WERI-Rb-1 (cell line): ENCODE results near the gene XRCC4.

Experiments used
- DNase-seq: peaks from one replicate; pipeline ENCODE4 v3.0.0-alpha.2; 2020
- H3K27ac ChIP-seq: fragments of 250-450 bp; sonication (Bioruptor Pico); 2 replicates; pipeline ENCODE4 v1.5.1; 2020; ENCODE audit warnings: mild to moderate bottlenecking, moderate library complexity
- H3K27me3 ChIP-seq: fragments of 250-450 bp; sonication (Bioruptor Pico); 2 replicates; pipeline ENCODE4 v1.5.1; 2021; ENCODE audit warnings: mild to moderate bottlenecking, low read depth, moderate library complexity; ENCODE audit not compliant: insufficient read depth, severe bottlenecking
- H3K36me3 ChIP-seq: fragments of 250-450 bp; sonication (Bioruptor Pico); 2 replicates; pipeline ENCODE4 v1.5.1; 2020; ENCODE audit warnings: mild to moderate bottlenecking, moderate library complexity
- H3K4me3 ChIP-seq: 2 replicates; pipeline ENCODE4 v1.5.1; 2011; ENCODE audit warnings: low read depth, mild to moderate bottlenecking, control low read depth, low read length
- H3K9me3 ChIP-seq: fragments of 250-450 bp; sonication (Bioruptor Pico); 2 replicates; pipeline ENCODE4 v1.5.1; 2021; ENCODE audit warnings: mild to moderate bottlenecking, moderate library complexity; ENCODE audit not compliant: severe bottlenecking
- CTCF ChIP-seq: IDR thresholded peaks from 2 replicates; pipeline ENCODE4 v1.5.1; 2011; ENCODE audit warnings: low read depth, mild to moderate bottlenecking, control low read depth, inconsistent platforms, low read length

The XRCC4 gene

GRCh38 chr5:83357621-83358231 lies 280.4 kb downstream of the XRCC4 start:
- DNase-seq, result no peak
- H3K4me3 ChIP-seq, result no peak overlapping the region
- H3K27me3 ChIP-seq, result no peaks in the 10 kb centered on the region
- H3K27ac ChIP-seq, result no peak overlapping the region
- no peaks in the 10 kb centered on the region for H3K36me3 ChIP-seq
- TF ChIP-seq CTCF, result no peak
- no peaks in the 10 kb centered on the region for H3K9me3 ChIP-seq

DNA sequence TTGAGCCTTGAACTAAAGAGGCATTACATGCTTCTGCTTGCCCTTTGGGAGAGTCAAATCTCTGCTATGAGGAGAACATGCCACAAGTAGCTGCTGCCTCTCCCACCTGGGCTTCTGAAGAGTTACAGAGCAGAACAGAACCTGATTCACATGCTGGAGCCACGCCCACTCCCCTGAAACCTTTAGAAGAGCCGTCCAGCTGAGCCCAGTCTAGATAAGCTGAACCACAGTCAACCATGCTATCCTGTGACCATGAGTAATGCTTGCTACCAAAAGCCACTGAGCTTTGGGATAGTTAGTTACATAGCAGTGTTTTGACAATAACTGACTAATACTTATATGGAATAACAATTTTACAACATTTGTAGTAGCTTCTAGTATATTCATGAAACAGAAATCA lies 283.2 kb downstream of the XRCC4 start:
- Histone ChIP-seq H3K27me3 (no peaks in the 10 kb centered on the region), H3K36me3 (no peaks in the 10 kb centered on the region), H3K4me3 (no peak overlapping the region), H3K9me3 (no peaks in the 10 kb centered on the region), H3K27ac (no peak overlapping the region)
- DNase-seq, result no peak
- no peak for TF ChIP-seq CTCF

- Histone ChIP-seq H3K4me3 (no peak overlapping the region), H3K9me3 (peaks cover 2% of the 10 kb centered on the region), H3K36me3 (no peaks in the 10 kb centered on the region), H3K27me3 (no peaks in the 10 kb centered on the region), H3K27ac (no peak overlapping the region)
- DNase-seq, result no peak
- TF ChIP-seq CTCF, result no peak
Observed at GRCh38 chr5:83362526-83362925, 285.2 kb downstream of the XRCC4 start.

DNA sequence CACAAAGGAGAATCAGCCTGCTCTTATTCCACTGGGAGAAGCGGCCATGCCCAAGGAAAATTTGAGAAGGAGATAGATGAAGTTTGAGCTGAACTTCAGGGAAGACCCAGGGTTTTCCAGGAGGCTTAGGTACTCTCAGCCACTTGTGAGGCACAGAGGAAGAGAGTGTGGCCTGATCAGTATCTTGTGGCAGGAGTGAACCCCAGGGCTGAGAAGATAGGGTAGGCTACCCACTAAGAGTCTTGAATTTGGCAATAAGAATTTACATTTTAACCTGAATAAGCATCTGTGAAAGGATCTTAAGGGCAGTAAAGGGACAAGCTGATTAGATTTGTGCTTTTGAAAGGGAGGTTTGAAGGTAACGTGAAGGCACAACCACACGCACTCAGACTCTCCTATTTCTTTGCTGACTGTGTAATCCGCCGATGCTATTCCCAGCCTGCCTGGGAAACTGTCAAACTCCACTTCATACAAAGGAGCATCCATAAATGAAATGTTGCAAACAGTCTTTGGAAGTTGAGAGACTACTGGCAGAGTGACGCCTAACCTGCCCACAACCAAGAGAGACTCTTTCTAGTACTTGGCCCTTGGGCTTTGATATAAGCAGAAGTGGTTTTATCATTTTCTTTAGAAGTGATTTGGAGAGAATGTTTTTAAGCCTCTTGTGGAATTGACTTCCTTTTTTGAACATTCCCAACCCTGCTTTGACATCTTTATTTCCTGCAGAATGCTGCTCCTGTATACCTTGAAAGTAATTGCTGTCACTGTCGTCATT lies 286.0 kb downstream of the XRCC4 start:
- no peaks in the 10 kb centered on the region for H3K27me3 ChIP-seq
- peaks cover 2% of the 10 kb centered on the region for H3K9me3 ChIP-seq
- no peak overlapping the region for H3K4me3 ChIP-seq
- DNase-seq, result no peak
- H3K27ac ChIP-seq, result no peak overlapping the region
- TF ChIP-seq CTCF, result no peak
- H3K36me3 ChIP-seq, result no peaks in the 10 kb centered on the region

DNA sequence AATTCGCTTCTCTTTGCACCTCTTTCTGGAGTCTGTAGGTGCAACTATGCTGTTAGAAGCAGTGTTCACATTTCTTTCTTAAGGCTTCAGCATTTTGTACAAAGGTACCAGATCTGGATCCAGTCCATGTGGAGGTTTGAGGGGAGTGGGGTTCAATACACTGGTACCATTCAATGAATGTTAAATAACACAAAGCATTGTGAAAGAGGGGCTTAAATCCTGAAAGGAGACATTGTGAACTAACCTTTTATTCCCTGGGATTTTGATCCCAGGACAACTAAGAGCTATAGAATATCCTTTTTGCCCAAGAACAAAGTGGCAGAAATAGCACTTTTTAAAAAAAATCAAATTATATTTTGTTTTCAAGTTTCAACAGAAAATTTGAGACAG lies 286.5 kb downstream of the XRCC4 start:
- TF ChIP-seq CTCF, result no peak
- DNase-seq, result no peak
- no peaks in the 10 kb centered on the region for H3K36me3 ChIP-seq
- no peak overlapping the region for H3K27ac ChIP-seq
- no peak overlapping the region for H3K4me3 ChIP-seq
- H3K27me3 ChIP-seq, result no peaks in the 10 kb centered on the region
- peaks cover 2% of the 10 kb centered on the region for H3K9me3 ChIP-seq
